Right renal pelvis (tissue), 4 donors: Measurements from ENCODE around the gene BSND. TPM values are rescaled to one million over a fixed set of nuclear protein-coding genes. Genes with fewer than 3 reads are reported as not detected.

Experiments used
- DNase-seq, 4 donors: peaks; one replicate each; pipeline ENCODE4 v3.0.0-alpha.2; 2013; ENCODE audit warnings: low read depth in 4 of 4, low spot score in 3 of 4, missing footprints in 1 of 4
- polyA plus RNA-seq, 4 donors: library from polyadenylated mRNA; unstranded; fragments of 120-200 nt; gene quantifications; one replicate each; pipeline ENCODE4 v1.2.1, GENCODE V29; 2013; ENCODE audit not compliant: insufficient read length in 4 of 4

The BSND gene
- polyA plus RNA-seq, 4 donors: 4.2 to 5.7 (median 5.2) TPM

- DNase-seq: no peak
Measured at GRCh38 chr1:54975356-54976108, 23.2 kb upstream of the BSND start.

GRCh38 chr1:54976747-54977146, 22.0 kb upstream of the BSND start:
- no peak for DNase-seq

- DNase-seq: no peak
Measured at GRCh38 chr1:54977533-54978297, 21.0 kb upstream of the BSND start.

- no peak for DNase-seq
Measured at GRCh38 chr1:54978528-54979326, 20.0 kb upstream of the BSND start.

- no peak for DNase-seq
Measured at GRCh38 chr1:54979327-54979891, 19.3 kb upstream of the BSND start.

- no peak for DNase-seq
Measured at GRCh38 chr1:54980046-54980527, 18.6 kb upstream of the BSND start.

GRCh38 chr1:54980528-54981241, 18.0 kb upstream of the BSND start, which contains the start of gene TMEM61:
TMEM61 (plus strand) TSS chr1:54980628; CDS start chr1:54981066, 438 bp downstream.
- DNase-seq: no peak

- no peak for DNase-seq
Measured at GRCh38 chr1:54981466-54981865, 17.3 kb upstream of the BSND start.

- DNase-seq: no peak
Measured at GRCh38 chr1:54982739-54983138, 16.0 kb upstream of the BSND start.

- DNase-seq: no peak
Measured at GRCh38 chr1:54984131-54984842, 14.4 kb upstream of the BSND start.

- DNase-seq: no peak
Measured at GRCh38 chr1:54985556-54985955, 13.2 kb upstream of the BSND start.

GRCh38 chr1:54986025-54986424, 12.7 kb upstream of the BSND start:
- DNase-seq: no peak

- DNase-seq: no peak
Measured at GRCh38 chr1:54986533-54986932, 12.2 kb upstream of the BSND start.

GRCh38 chr1:54987427-54987826, 11.3 kb upstream of the BSND start:
- DNase-seq: no peak

GRCh38 chr1:54987919-54988705, 10.6 kb upstream of the BSND start:
- no peak for DNase-seq

GRCh38 chr1:54988975-54989374, 9.8 kb upstream of the BSND start:
- DNase-seq: no peak

GRCh38 chr1:54989473-54989872, 9.3 kb upstream of the BSND start:
- no peak for DNase-seq

GRCh38 chr1:54989968-54990810, 8.5 kb upstream of the BSND start:
- no peak for DNase-seq
